NCI-H510A treated with DMSO at 0.1 percent for 48 hours (cell line): ENCODE data around the gene SRP68.

Experiments used
- DNase-seq: peaks from one replicate; lab custom pipeline; 2025; lab: John Stamatoyannopoulos, UW

The SRP68 gene

DNA sequence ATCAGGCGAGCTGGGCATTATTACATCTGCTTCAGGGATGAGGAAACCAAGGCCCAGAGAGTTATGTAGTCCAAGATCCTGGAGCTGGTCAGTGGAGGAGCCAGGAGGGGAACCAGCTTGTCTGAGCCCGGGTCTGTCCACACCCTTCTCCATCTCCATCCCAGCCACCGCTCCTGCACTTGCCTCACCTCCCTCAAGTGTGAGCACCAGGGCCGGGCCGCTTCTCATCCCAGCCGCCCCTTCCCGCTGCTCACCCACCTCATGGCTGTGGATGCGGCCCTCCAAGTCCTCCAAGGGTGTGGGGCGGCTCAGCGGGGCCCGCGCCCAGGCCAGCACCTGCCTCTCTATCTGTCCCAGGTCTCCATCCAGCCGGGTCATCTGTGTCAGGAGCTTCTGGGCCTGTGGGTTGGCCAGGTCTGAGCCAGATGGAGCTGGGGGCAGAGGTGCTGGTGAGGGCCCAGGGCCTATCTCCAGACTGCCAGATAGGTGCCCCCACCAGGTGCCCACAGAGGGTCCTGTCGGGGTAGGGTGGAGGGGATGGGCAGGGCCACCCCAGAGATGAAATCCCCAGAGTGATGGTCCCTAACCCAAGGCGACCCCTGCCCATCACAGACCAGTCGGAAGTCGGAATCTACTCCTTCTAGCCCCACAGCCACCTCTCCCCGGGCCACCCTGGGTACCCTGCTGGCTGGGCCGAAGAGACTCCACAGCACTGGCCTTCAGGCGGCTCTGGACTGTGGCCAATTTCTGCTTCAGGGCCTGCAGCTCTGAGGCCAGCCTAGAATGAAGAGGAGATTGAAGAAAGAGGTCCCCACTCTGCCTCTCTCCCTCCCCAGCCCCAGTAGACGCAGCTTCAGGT lies 54.6 kb downstream of the SRP68 start:
- DNase-seq: no peak

DNA sequence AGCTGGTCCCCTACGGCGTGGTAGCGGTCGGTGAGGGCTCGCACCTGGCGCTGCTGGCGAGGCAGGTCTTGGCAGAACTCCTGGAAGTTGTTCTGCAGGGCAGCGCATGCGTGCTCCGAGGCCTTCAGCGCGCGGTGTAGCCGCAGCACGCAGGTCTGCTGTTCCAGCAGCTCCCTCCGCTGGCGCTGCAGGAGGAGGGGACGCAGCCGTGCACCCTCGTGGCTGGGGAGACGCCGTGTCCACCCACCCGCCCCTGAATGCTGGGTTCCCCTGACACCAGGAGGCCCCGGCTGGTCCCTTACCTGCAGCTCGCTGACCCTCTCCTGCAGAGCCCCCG lies 57.4 kb downstream of the SRP68 start:
- peak; percentile 9 for DNase-seq

DNA sequence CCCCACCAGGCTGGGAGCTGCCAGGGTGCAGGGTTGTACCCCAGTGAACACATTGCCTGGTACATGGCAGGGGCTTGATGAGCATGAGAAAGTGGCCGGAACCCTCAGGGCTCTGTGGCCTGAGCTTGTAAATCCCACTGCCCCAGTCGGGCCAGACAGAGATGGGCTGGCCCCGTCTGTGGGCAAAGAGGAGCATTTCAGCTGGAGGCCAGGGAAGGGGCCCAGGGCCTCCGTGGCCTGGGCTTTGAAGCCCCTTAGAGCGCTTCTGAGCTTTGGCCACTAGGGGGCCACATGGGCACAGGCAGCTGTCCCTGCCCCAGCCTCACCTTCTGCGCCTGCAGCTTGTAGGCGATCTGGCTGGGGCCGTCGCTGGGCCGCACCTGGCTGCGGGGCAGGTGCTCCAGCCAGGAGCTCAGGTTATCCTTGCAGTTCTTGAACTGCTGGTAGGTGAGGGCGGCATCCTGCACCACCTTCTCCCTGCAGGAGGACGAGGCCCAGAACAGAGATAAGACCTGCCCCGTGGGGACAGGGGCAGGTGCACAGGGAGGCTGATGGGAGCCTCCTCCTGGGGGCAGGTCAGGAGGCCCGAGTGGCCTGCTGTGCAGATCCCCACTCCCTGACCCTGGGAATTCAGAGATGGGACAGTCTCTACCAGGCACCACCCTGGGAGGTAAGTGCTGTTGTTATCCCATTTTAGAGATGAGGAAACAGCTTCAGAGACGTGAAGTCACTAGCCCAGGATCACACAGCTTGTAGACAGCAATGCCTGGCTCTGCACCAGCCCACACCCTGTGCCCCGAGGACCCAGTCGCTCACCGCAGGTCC lies 58.0 kb downstream of the SRP68 start:
- DNase-seq: peak; percentile 78

DNA sequence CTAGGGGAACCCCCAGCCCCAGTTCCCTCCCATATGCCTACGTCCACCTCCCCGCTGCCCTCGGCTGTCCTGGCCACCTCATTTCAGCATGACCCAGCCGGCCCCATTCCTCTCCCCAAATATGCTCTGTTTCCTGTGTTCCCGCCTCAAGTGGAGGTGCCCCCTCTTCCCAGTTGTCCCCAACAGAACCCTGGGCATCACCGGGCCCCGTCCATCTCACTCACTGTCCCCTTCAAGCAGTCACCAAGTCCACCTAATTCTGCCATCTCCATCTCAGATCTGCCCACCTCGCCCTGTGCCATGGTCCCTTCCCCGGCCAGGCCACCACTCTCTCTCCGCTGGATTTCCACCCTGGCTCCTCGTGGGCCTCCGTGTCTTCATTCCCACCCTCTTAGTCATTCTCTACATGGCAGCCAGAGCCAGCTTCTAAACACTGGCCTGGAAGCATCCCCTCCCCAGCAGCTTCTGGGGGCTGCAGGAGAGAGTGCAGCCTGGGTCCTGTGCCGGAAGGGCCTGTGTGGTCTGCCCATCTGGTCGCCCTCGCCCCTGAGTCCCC lies 58.9 kb downstream of the SRP68 start:
- DNase-seq: no peak

DNA sequence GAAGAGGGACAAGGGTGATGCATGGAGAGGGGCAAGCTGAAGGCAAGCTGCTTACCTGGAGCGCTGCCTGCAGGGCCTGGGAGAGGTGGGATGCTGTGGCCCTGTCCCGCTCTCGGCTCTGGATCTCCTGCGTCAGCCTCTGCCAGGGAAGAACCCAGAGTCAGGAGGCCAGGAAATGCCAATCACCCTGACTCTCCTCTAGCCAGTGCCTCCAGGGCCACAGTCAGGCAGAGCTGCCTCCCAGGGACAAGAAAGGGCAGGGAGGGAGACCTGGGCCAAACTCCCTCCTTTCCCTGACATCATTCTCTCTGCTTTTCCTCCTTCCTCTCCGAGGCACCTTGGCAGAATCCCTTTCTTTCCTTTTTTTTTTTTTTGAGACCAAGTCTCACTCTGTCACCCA lies 60.4 kb downstream of the SRP68 start:
- no peak for DNase-seq

DNA sequence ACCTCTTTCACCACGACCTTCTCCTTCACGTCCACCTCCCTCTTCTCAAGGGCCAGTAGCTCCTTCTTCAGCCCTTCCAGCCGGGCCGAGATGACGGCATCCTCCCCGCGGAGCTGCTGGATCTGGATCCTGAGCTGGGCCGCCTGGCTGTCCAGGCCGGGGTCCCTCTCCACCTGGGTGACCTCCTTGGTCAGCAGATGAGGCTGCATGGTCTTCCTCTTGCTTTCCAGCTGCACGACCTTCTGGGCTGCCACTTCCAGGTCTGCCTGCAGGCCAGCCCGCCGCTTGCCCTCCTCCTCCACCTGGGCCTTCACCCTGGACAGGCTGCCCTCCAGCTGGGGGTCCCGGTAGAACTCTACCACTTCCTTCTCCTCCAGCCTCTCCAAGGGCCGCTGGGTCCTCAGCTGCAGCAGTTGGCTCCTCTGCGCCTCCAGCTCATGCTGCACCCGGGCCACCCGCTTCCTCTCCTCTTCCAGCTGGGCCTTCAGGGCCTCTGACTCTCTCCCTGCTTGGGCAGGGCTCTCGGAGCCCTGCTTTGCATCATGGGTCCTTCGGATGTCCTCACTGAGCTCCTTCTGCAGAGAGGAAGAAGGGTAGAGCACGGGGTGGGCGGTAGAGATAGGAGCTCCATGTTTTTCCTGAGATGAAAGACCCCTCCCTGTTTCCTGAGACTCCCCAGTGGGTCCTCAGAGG lies 62.2 kb downstream of the SRP68 start:
- no peak for DNase-seq

DNA sequence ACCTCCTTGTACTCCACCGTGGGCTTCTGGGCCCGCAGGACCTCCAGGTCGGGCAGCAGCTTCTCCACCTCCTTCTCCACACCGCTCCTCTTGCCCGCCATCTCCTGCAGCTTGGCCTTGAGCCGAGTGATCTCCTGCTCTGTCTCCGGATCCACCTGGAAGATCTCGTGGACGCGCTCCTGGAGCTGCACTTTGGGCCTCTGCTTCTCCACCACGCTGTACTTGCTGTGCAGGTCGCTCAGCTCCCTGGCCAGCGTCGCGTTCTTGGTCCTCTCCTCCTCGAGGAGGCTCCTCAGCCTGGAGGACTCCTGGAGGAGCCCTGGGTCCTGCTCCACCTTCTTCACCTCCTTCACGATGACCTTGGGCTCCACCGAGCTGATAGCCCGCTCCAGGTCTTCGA lies 62.9 kb downstream of the SRP68 start:
- no peak for DNase-seq

DNA sequence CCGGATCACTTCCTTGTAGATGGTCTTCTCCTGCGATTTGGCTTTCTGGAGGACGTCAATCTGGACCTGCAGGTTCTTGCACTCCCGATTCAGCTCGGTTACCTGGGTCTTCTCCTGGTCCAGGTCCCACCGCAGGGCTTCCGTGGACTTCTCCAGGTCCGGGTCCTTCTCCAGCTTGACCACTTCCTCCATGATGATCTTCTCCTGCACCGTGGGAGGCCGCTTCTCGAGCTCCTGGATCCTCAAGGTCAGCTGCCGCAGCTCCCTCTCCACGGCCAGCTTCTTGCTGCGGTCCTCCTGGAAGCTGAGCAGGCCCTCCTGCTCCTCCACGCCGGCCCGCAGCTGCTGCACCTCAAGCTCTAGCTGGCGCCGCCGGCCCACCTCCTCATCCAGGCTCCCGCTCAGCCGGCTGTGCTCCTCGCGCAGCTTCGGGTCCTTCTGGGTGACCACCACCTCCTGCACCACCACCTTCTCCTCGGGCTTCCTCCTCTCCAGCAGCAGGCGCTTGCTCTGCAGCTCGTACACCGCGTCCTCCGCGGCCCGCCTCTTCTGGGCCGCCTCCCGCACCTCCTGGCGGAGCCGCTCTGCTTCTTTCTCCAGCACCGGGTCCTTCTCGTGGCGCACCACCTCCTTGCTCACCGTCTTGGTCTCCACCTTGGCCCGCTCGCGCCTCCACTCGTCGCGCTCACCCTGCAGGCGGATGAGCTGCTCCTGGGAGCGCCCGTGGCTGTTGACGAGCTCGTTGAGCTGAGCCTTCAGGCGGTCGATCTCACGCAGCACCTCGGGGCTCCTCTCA lies 63.5 kb downstream of the SRP68 start:
- DNase-seq: no peak

DNA sequence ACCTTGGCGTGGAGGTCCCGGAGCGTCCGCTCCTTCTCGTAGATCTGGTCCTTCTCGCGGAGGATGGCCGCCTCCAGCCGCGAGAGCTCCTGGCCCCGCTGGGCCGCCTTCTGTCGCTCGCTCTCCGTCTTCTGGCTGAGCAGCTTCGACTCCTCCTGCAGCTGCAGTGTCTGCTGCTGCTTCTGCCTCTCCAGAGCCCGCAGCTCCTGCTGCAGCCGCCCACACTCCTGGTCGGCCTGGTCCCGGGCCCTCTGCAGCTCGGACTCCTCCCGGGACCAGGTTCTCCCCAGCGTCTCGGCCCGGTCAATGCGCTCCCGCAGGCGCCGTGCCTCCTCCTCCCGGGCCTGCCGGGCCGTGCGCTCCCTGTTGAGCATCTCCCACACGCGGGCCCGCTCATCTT lies 64.1 kb downstream of the SRP68 start:
- DNase-seq: no peak

DNA sequence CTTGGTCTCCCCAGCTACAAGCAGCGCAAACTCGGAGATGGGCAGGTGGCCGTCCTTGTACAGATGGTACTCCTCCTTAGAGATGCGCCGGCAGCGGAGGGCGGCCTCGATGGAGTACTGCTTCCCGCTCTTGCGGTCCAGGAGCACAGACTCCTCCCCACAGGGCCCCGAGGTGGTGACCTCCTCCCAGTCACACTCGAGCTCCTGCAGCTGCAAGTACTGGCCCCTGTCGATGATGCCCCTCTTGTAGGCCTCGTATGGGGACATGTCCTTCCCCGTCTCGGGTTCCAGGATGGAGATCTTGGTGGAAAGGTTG lies 64.5 kb downstream of the SRP68 start:
- no peak for DNase-seq

DNA sequence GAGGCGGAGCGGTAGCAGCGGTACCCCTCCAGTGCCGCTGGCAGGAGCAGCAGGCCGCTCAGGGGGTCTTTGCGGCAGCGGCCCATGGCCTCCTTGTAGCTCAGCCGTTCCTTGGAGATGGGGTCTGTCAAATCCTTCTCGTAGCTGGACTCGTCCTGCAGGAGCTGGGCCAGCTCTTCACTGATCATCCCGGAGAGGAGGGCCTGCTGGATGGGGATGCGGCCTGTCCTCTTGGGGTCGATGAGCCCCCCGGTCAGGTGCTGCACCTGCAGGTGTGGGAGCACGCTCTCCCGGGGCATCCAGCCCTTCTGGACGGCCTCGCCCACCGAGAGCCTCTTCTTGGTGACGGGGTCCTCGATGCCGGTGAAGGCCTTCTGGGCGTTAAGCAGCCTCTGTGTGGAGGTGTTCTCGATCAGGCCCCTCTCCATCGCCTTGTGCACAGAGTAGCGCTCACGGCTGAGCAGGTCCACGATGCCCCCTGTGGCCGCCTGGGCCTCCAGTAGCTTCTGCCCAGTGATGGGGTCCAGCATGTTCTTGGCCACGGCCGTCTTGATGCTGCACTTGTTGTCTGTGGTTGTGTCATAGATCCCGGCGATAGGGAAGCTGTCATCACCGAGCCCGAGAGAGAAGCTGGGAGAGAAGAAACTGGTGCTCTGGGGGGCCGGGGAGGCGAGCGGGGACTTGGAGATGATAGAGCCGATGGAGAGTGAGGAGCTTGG lies 65.0 kb downstream of the SRP68 start:
- no peak for DNase-seq

DNA sequence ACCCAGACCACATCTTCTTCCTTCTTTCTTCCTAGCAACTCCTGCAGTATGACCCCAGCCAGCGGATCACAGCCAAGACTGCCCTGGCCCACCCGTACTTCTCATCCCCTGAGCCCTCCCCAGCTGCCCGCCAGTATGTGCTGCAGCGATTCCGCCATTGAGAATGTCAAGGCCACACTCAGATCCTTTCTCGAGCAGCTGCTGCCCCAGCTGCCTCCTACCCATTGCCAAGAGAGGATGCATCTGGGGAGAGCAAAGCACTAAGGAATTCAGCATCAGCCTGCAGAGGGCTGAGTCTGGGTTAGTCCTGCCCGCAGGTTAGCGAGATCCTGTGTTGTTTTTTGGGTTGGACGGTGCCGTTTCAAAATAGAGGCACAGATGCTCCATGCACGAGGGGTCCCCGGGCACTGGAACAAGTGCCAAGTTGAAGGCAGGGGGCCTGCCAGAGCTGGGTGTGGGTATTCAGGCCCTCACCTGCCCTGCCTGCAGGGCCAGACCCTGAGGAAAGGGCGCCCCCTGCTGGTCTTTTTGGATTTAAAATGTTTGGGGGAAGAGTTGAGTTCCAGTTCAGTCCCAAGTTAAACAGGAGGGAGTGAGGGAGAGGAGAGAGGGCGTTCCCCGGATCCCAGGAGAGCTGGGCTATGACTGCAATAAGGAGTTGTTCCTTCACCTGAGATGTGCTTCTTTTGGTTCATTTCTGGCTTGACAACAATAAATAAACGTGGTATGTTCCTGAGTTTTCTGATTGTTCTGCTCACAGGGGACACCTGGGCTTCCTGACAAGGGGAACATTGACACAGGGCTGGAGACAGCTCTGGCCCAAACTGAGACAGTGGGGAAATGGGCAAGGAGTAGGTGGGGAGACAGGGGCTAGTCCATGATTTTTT lies 66.8 kb downstream of the SRP68 start:
- DNase-seq: peak; percentile 67

DNA sequence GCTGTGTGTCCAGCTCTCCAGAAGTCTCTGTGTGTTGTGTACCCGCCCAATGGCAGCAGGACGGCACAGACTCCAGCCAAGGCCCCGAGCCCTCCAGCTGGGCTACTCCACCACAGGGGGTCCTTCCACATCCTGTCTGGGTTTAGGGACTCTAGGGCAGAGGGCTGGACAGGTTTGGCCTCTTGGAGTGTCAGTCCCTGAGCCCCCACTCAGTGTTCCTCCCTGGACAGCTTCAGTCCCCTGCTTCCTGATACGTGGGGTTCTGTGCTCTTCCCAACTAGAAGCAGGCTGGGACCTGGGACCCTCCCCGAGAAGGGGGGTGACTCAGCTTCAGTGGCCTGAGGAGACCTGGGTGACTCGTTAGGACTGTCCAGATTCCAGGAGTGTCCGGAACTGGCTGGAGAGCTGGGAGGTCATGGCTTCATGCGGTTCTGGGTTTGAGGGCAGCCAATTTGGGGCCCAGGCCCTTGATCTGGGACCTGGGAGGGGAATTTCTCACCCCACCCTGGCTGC lies 67.5 kb downstream of the SRP68 start:
- no peak for DNase-seq

DNA sequence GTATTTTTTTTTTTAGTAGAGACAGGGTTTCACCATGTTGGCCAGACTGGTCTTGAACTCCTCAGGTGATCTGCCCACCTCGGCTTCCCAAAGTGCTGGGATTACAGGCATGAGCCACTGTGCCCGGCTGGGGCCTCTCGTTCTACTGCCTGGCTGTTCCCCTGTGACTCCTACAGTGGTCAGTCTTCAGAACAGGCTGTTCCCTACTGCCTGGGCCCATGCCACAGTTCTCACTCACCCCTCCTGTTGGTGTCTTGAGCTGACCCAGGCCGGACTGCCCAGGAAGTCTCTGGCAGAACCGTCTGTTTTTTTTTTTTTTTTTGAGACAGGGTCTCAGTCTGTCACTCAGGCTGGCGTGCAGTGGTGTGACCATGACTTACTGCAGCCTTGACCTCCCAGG lies 68.4 kb downstream of the SRP68 start:
- no peak for DNase-seq

DNA sequence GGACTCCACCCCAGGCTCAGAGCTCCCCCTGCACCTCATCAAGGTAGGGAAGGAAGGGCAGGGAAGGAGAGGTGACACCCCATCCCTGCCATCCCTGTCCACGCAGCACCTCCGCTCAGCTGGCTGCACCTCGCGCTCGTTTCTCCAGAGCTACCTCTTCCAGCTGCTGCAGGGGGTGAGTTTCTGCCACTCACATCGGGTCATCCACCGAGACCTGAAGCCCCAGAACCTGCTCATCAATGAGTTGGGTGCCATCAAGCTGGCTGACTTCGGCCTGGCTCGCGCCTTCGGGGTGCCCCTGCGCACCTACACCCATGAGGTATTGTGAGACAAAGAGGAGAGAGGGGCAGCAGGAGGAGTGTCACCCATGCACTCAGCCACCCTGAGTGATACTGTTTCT lies 70.2 kb downstream of the SRP68 start:
- no peak for DNase-seq

DNA sequence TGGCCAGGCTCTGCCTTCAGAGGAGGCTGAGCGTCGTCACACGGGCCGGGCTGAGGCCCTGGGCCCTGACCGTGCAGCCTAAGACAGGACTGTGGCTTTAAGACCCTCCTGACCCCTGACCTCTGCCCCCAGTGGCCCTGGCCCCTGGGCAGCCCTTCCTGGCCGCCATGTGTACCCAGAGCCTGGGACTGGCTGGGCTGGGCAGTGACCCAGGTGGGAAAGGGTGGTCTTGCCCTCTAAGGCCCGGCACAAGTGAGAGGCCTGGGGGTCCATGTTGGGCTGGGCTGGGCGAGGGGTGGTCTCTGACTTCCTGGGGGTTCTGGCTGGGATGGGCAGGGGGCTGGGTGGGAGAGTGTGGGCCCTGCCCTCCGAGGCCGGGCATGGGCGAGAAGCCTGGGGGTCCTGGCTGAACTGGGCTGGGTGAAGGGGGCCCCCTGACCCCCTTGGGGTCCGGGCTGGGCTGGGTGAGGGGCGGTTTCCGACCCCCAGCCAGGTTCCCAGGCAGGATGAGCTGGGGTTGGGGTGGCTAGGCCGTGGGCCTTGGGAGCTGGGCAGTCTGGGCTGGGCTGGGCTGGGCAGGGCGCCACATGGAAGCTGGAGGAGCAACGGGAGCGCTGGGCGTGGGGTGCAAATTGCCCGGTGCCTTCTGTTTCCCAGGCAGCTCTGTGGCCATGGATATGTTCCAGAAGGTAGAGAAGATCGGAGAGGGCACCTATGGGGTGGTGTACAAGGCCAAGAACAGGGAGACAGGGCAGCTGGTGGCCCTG lies 71.4 kb downstream of the SRP68 start, which contains the start of gene CDK3:
TSS of gene CDK3 (plus strand) at position 101 of the 767 bp plus-strand sequence. CDS start at position 672, 571 bp downstream.
- no peak for DNase-seq

DNA sequence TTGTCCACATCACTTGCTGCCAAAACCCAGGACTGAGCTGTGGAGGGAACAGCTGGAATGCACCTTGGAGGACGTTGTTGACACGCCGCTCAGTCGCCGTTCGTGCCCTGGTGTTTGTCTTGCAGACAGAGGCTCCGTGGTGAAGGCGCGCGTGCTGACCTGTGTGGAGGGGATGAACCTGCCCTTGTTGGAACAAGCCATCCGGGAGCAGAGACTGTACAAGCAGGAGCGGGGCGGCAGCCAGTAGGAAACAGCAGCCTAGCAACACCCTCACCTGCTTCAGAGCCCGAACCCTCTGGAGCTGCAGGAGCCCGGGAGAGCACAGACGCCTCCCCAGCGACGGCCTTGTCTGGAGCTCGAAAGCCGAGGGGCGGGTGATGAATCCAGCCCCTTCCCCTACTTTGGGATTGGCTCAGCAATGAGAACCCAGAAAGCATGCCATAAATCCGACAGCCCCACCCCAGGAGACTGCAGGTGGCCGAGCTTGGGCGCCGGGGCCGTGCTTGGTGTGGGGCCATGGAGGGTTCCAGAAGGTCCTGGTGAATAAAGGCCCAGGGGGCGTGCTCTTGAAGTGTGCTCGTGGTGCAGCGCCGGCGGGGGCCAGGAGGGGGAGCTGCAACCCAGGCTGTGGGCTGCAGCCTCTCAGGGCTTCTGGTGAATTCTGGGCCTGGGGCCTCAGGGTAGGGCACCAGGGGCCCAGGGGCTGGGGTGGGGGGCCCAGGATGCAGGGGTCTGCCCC lies 72.1 kb downstream of the SRP68 start:
- DNase-seq: peak; percentile 8

DNA sequence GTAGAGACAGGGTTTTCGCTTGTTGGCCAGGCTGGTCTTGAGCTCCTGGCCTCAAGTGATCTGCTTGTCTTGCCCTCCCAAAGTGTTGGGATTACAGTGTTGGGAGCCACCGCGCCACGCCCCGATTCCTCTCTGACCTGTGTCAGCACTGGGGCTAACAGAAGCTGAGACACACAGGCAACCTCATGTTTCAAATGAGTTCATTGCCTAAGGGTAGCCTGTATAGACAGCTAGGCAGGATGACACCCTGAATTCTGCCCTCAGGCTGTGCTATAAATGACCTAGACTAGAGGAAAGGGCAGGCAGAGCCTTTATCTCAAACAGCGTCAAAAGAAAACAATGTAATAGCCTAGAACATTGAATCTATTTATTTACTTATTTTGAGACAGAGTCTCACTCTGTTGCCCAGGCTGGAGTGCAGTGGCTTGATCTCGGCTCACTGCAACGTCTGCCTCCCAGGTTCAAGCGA lies 74.0 kb downstream of the SRP68 start:
- no peak for DNase-seq
